ENCODE results near the gene CCN5. TPM values are rescaled to one million over a fixed set of nuclear protein-coding genes. Genes with fewer than 3 reads are reported as not detected.

CCN5 gene
- total RNA-seq, 2 donors from 2014 or later, result 0.84 to 2.9 TPM

DNA sequence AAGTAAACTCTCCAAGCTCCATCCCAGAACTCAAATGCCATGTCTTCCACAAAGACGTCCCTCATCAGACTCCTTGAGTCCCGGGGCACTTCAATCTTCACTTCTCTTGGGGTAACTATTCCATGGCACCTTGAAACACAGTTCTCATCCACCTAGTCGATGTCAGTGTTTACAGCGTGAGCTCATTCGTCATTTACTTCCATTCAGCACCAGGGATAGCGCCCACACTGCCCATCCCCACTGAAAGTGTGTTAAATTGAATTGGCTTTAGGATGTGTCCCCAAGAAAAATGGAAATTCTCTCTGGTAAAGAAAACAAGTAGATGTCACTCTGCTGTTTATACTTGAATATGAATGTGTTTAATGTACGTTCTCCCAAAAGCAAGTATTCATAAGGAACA, 61.8 kb downstream of the CCN5 start:
- no peak overlapping the region for H3K9ac ChIP-seq (ENCODE audit: low read depth in 2 of 2, low read length in 2 of 2)
- no peak overlapping the region for H3K27ac ChIP-seq
- H3K4me1 ChIP-seq, result no peaks in the 10 kb centered on the region
- intact Hi-C loops (cut with DNase I), result no loop called here
- TF ChIP-seq, protein P1, sequence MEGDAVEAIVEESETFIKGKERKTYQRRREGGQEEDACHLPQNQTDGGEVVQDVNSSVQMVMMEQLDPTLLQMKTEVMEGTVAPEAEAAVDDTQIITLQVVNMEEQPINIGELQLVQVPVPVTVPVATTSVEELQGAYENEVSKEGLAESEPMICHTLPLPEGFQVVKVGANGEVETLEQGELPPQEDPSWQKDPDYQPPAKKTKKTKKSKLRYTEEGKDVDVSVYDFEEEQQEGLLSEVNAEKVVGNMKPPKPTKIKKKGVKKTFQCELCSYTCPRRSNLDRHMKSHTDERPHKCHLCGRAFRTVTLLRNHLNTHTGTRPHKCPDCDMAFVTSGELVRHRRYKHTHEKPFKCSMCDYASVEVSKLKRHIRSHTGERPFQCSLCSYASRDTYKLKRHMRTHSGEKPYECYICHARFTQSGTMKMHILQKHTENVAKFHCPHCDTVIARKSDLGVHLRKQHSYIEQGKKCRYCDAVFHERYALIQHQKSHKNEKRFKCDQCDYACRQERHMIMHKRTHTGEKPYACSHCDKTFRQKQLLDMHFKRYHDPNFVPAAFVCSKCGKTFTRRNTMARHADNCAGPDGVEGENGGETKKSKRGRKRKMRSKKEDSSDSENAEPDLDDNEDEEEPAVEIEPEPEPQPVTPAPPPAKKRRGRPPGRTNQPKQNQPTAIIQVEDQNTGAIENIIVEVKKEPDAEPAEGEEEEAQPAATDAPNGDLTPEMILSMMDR (IDR thresholded peaks at IDR 0.05), result no peak
- no peaks in the 10 kb centered on the region for H3K9me3 ChIP-seq
- no peaks in the 10 kb centered on the region for H3K27me3 ChIP-seq
- H3K4me3 ChIP-seq, result no peak overlapping the region
- no peak for DNase-seq
- H3K36me3 ChIP-seq, result no peaks in the 10 kb centered on the region

Other genes starting within 250 kb of the CCN5 start
- 10 to 100 TPM in 1 of 2 donors, 1 to 10 TPM in 1; 8.4 to 11.6 TPM for gene TTPAL, start 239.5 kb upstream of the CCN5 start, total RNA-seq
- 100 to 1,000 TPM in 1 of 2 donors, 10 to 100 TPM in 1; 82.8 to 121 TPM for gene SERINC3, start 193.3 kb upstream of the CCN5 start, total RNA-seq
- 10 to 100 TPM; 24.4 to 46.1 TPM for gene PKIG, start 132.8 kb upstream of the CCN5 start, total RNA-seq
- 1 to 10 TPM; 2.4 to 4.5 TPM for gene ADA, start 63.7 kb upstream of the CCN5 start, total RNA-seq
- gene KCNK15, start 30.5 kb downstream of the CCN5 start, total RNA-seq, result under 1 TPM; 0.21 to 0.27 TPM
- under 1 TPM; 0.64 to 0.74 TPM for gene RIMS4, start 95.2 kb downstream of the CCN5 start, total RNA-seq
- gene YWHAB, start 170.3 kb downstream of the CCN5 start, total RNA-seq, result 100 to 1,000 TPM; 256 to 282 TPM
- gene PABPC1L, start 194.7 kb downstream of the CCN5 start, total RNA-seq, result 10 to 100 TPM; 11.5 to 36.3 TPM
- gene TOMM34, start 245.0 kb downstream of the CCN5 start, total RNA-seq, result 10 to 100 TPM; 16.5 to 29.9 TPM

Data from colonic mucosa (tissue), 4 donors.